GM12878 (cell line): Measurements from ENCODE around the gene FAM120A. TPM values are rescaled to one million over a fixed set of nuclear protein-coding genes. Genes with fewer than 3 reads are reported as not detected.

ENCODE experiments used
- ATAC-seq: fragments of 200-7000 bp; cut with Tn5 transposase; 3 replicates; pipeline ENCODE4 v1.9.1; 2020; ENCODE audit warnings: mild to moderate bottlenecking, moderate library complexity
- BruUV-seq: library from RNA; stranded (reverse); fragments of 400-500 nt; replicated peaks from 2 replicates; lab custom pipeline; 2021; lab: Mats Ljungman, UMichigan
- CTCF ChIA-PET: fragments of 300-600 bp; sonication (Branson Sonifier 250); formaldehyde crosslinking; extraction: SDS; loops from one replicate; lab custom pipeline; 2021; ENCODE audit warnings: inconsistent platforms; lab: Yijun Ruan, JAX
- POLR2A ChIA-PET: fragments of 350-600 bp; formaldehyde crosslinking; extraction: SDS; loops from one replicate; lab custom pipeline; 2021; ENCODE audit warnings: inconsistent platforms; lab: Charles Lee
- RAD21 ChIA-PET: fragments of 300-600 bp; sonication (Branson Sonifier 250); formaldehyde crosslinking; loops from one replicate; lab custom pipeline; 2023; ENCODE audit warnings: antibody characterized with exemption; ENCODE audit not compliant: unreplicated experiment; lab: Charles Lee
- SMC1A ChIA-PET: fragments of 300-600 bp; sonication (Branson Sonifier 250); formaldehyde crosslinking; loops from one replicate; lab custom pipeline; 2023; ENCODE audit not compliant: unreplicated experiment, uncharacterized antibody; lab: Charles Lee
- DNase-seq: peaks from one replicate; pipeline ENCODE4 v3.0.0-alpha.2; 2011; ENCODE audit warnings: low read depth, low spot score
- FAIRE-seq: peaks from 3 replicates; lab custom pipeline; 2011; peaks lifted over from hg19 to GRCh38; lab: Jason Lieb, UNC
- H2AFZ ChIP-seq: 2 replicates; pipeline ENCODE4 v1.6.0; 2011; ENCODE audit warnings: low read depth, low read length, control low read depth; ENCODE audit not compliant: control insufficient read depth
- H3K27ac ChIP-seq: 2 replicates; pipeline ENCODE4 v1.5.1; 2011; ENCODE audit warnings: control low read depth; ENCODE audit not compliant: control insufficient read depth, insufficient read depth
- H3K27me3 ChIP-seq, 2 experiments: replicated peaks in 1 of 2; 2 replicates each; pipeline versions ENCODE4 v1.6.0 to v1.6.1; 2011; ENCODE audit warnings: low read length in 1 of 2; ENCODE audit not compliant: control insufficient read depth in 2 of 2, insufficient read depth in 2 of 2
- H3K36me3 ChIP-seq, 2 experiments: 2 replicates each; pipeline ENCODE4 v1.5.1; 2011; ENCODE audit warnings: low read length in 1 of 2; ENCODE audit not compliant: control insufficient read depth in 2 of 2, insufficient read depth in 2 of 2
- H3K4me1 ChIP-seq: 2 replicates; pipeline ENCODE4 v1.6.1; 2011; ENCODE audit warnings: mild to moderate bottlenecking, low read length, moderate library complexity, mixed read lengths; ENCODE audit not compliant: control insufficient read depth, insufficient read depth
- H3K4me2 ChIP-seq: 2 replicates; pipeline ENCODE4 v1.6.0; 2011; ENCODE audit warnings: control low read depth; ENCODE audit not compliant: control insufficient read depth, insufficient read depth
- H3K4me3 ChIP-seq: fragments of 200-600 bp; sonication (generic); 2 replicates; pipeline ENCODE4 v1.5.1; 2016
- H3K79me2 ChIP-seq: 2 replicates; pipeline ENCODE4 v1.6.0; 2011; ENCODE audit warnings: low read length; ENCODE audit not compliant: control insufficient read depth, insufficient read depth
- H3K9ac ChIP-seq: 2 replicates; pipeline ENCODE4 v1.8.0; 2011; ENCODE audit warnings: low read length, control low read depth, mixed read lengths; ENCODE audit not compliant: control insufficient read depth, insufficient read depth
- H3K9me3 ChIP-seq: replicated peaks from 3 replicates; pipeline ENCODE4 v1.5.1; 2011; ENCODE audit warnings: mild to moderate bottlenecking, low read length; ENCODE audit not compliant: control insufficient read depth, insufficient read depth
- H4K20me1 ChIP-seq: 2 replicates; pipeline ENCODE4 v1.6.0; 2011; ENCODE audit not compliant: control insufficient read depth, insufficient read depth
- EGR1 ChIP-seq, 2 experiments: IDR thresholded peaks; 1 replicate in 1 of 2; 2 replicates in 1 of 2; pipeline ENCODE4 v1.6.1; 2011 to 2012; ENCODE audit warnings: low read depth in 2 of 2, low read length in 2 of 2, borderline replicate concordance in 1 of 2, mild to moderate bottlenecking in 1 of 2, moderate library complexity in 1 of 2
- GABPA ChIP-seq: IDR thresholded peaks from 2 replicates; pipeline ENCODE4 v1.6.1; 2014; ENCODE audit warnings: antibody characterized with exemption, low read depth, mild to moderate bottlenecking, inconsistent platforms
- KAT2A ChIP-seq: conservative IDR thresholded peaks from 2 replicates; pipeline ENCODE4 v1.6.1; 2011; ENCODE audit warnings: low read depth, low read length; ENCODE audit not compliant: control insufficient read depth
- NFYA ChIP-seq: IDR thresholded peaks from 2 replicates; pipeline ENCODE4 v1.6.1; 2011; ENCODE audit warnings: low read depth, mild to moderate bottlenecking, low read length, improper control_type of control experiment, borderline replicate concordance
- NR2C2 ChIP-seq: IDR thresholded peaks from 2 replicates; pipeline ENCODE4 v1.6.1; 2011; ENCODE audit warnings: borderline replicate concordance, low read depth; ENCODE audit not compliant: control insufficient read depth, insufficient read length
- NRF1 ChIP-seq: conservative IDR thresholded peaks from 2 replicates; pipeline ENCODE4 v1.6.1; 2011; ENCODE audit warnings: mild to moderate bottlenecking, low read depth, low read length, improper control_type of control experiment
- ZNF384 ChIP-seq: IDR thresholded peaks from 2 replicates; pipeline ENCODE4 v1.6.1; 2012; ENCODE audit warnings: low read depth, mild to moderate bottlenecking, low read length, improper control_type of control experiment, borderline replicate concordance
- ZZZ3 ChIP-seq: IDR thresholded peaks from 2 replicates; pipeline ENCODE4 v1.6.1; 2011; ENCODE audit warnings: low read depth; ENCODE audit not compliant: control insufficient read depth, insufficient read length
- WGBS: methylation state at CpG from one replicate; pipeline ENCODE4 v1.1.6; 2016; ENCODE audit warnings: low lambda C conversion rate; ENCODE audit not compliant: insufficient replicate concordance, insufficient coverage; ENCODE audit errors: missing lambda C conversion rate; 5-methylcytosine and 5-hydroxymethylcytosine counted together
- in situ Hi-C: fragments of 300-500 bp; cut with MboI; formaldehyde crosslinking; loops from 9 replicates; pipeline ENCODE4 v1.14.3; 2018; ENCODE audit warnings: mixed read lengths
- intact Hi-C: fragments of 100-400 bp; cut with micrococcal nuclease; formaldehyde crosslinking; loops from one replicate; pipeline ENCODE4 v1.14.2; 2022; ENCODE audit not compliant: unreplicated experiment
- polyA plus RNA-seq, 11 experiments: library from polyadenylated mRNA; depleted of rRNA in 4 of 11; unstranded in 6 of 11; stranded (reverse) in 5 of 11; fragments of >200 nt; fragmentation: Nextera tagmentation in 4 of 11; fragmentation: Illumina TruSeq in 1 of 11; extraction: Ambion mirVana in 4 of 11; extraction: Trizol in 1 of 11; gene quantifications; 1 replicate in 1 of 11; 2 replicates in 10 of 11; pipeline versions ENCODE4 v1.2.1 to v1.2.3, GENCODE V29; 2011 to 2016; ENCODE audit warnings: inconsistent platforms in 2 of 11, missing spikeins in 2 of 11, low read depth in 1 of 11
- total RNA-seq, 4 experiments: library from RNA; depleted of rRNA in 3 of 4; stranded (reverse); fragments of >200 nt in 3 of 4; fragmentation: Illumina TruSeq in 1 of 4; extraction: Trizol in 1 of 4; gene quantifications; 2 replicates each; pipeline versions ENCODE4 v1.2.1 to v1.2.3, GENCODE V29; 2013 to 2021
- TF ChIP-seq, protein P1 (sequence below): fragments of 450-650 bp; IDR thresholded peaks from 2 replicates; pipeline ENCODE4 v1.6.1; 2016; ENCODE audit warnings: mild to moderate bottlenecking
- TF ChIP-seq, protein P2 (sequence below): fragments of 450-650 bp; IDR thresholded peaks from 2 replicates; pipeline ENCODE4 v1.6.1; 2014; ENCODE audit warnings: mild to moderate bottlenecking
- TF ChIP-seq, protein P3 (sequence below): fragments of 450-650 bp; IDR thresholded peaks from 2 replicates; pipeline ENCODE4 v1.6.1; 2017; ENCODE audit warnings: borderline replicate concordance

The FAM120A gene
- total and polyA plus RNA-seq, 10 of the 15 experiments (the other 5 are each of a cell fraction or from before 2014, with no cell fraction given): 13.1 to 89.6 (median 52.5) TPM

DNA sequence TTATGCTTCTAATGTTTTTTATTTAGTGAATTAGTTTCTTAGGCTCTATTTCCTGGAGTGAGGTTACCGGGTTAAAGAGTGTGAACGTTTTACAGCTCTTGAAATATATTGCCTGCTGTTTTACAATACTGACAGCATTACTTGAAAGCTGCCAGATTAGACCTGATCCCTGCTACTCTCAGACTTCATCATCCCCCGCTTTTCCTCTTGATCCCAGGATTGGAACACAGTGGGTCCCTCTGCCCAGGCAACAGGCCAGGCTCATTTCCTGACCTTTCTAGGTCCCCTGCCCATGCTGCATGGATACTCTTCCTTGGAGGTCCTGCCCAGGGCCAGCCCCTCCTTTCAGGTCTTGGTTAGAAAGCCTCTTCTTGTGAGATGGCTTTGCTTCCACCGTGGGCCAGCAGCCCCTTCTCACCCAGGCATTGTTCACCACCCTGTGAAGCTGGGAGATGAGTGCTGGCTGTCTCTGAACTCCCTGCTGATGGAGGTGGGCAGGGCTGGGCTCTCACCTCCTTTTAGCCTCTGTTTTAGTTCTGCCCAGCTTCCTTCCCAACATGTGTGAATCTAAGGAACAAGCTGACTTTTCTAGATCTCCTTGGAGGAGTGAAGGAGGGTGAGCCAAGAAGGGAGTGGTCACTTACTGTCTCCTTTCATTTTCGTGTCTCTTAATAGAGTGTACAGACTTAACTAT is 17.4 kb downstream of the FAM120A start (continued):
- TF ChIP-seq, protein P1, sequence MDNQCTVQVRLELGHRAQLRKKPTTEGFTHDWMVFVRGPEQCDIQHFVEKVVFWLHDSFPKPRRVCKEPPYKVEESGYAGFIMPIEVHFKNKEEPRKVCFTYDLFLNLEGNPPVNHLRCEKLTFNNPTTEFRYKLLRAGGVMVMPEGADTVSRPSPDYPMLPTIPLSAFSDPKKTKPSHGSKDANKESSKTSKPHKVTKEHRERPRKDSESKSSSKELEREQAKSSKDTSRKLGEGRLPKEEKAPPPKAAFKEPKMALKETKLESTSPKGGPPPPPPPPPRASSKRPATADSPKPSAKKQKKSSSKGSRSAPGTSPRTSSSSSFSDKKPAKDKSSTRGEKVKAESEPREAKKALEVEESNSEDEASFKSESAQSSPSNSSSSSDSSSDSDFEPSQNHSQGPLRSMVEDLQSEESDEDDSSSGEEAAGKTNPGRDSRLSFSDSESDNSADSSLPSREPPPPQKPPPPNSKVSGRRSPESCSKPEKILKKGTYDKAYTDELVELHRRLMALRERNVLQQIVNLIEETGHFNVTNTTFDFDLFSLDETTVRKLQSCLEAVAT: no peak
- TF ChIP-seq, protein P2, sequence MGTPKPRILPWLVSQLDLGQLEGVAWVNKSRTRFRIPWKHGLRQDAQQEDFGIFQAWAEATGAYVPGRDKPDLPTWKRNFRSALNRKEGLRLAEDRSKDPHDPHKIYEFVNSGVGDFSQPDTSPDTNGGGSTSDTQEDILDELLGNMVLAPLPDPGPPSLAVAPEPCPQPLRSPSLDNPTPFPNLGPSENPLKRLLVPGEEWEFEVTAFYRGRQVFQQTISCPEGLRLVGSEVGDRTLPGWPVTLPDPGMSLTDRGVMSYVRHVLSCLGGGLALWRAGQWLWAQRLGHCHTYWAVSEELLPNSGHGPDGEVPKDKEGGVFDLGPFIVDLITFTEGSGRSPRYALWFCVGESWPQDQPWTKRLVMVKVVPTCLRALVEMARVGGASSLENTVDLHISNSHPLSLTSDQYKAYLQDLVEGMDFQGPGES: no peak
- TF ChIP-seq NFYA (no peak), NRF1 (no peak), GABPA (no peak), ZZZ3 (no peak)

DNA sequence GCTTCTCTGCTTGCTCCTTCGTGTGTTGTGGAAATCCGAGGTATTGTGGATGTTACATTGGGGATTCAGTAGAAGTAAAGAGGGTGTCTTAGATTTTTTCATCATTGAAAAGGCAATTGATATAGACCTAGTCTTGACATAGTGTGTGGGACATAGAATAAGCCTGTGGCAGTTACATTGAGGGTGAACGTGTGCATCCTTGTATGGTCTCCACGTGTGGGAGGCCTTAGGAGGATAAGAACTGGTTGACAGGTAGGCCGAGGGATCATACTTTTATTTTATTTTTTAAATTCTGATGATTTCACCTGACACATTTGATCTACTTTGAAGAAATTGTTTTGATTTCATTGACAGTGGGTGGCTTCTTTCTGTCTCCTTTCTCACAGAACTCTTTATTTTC is 18.9 kb downstream of the FAM120A start:
- RAD21 ChIA-PET: interaction anchor here (0.7 to 1.3 kb wide), 2 partner anchors 17 kb away, joined by 3 to 4 read pairs; partner anchors contain the start of gene FAM120AOS
- Histone ChIP-seq H3K27ac (no peak overlapping the region), H3K4me3 (no peak overlapping the region)
- FAIRE-seq (no peak), ATAC-seq (no peak)
- intact Hi-C loops: no loop called here
- TF ChIP-seq NR2C2 (no peak), EGR1 (IDR thresholded peaks at IDR 0.05; ENCODE audit: borderline replicate concordance in 1 of 2, low read depth in 2 of 2, low read length in 2 of 2) (no peak), ZNF384 (no peak), KAT2A (no peak)
- TF ChIP-seq, protein P3, sequence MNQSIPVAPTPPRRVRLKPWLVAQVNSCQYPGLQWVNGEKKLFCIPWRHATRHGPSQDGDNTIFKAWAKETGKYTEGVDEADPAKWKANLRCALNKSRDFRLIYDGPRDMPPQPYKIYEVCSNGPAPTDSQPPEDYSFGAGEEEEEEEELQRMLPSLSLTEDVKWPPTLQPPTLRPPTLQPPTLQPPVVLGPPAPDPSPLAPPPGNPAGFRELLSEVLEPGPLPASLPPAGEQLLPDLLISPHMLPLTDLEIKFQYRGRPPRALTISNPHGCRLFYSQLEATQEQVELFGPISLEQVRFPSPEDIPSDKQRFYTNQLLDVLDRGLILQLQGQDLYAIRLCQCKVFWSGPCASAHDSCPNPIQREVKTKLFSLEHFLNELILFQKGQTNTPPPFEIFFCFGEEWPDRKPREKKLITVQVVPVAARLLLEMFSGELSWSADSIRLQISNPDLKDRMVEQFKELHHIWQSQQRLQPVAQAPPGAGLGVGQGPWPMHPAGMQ: no peak
- TF ChIP-seq, all 136 proteins: peak for 0
- Histone ChIP-seq H4K20me1 (no peaks in the 10 kb centered on the region), H3K36me3 (peaks cover 3 to 10% of the 10 kb centered on the region in 2 experiments; a peak in 2 of 4 replicates), H2AFZ (no peak overlapping the region), H3K9ac (no peak overlapping the region), H3K9me3 (no peaks in the 10 kb centered on the region), H3K79me2 (peaks cover 68% of the 10 kb centered on the region), H3K27me3 (no peaks in the 10 kb centered on the region), H3K4me1 (peaks cover 20% of the 10 kb centered on the region), H3K4me2 (no peak overlapping the region)
- CTCF ChIA-PET: interaction anchor here (0.6 kb wide), 1 partner anchor 247 kb away, joined by 3 read pairs; no protein-coding TSS in a partner anchor
- WGBS: 85% methylated on average over 5 of the region's 5 CpGs
- no peak for DNase-seq
- BruUV-seq: no TSS peak
- SMC1A ChIA-PET: interaction anchor here (0.9 to 1.4 kb wide), 2 partner anchors 16 to 19 kb away, joined by 3 to 6 read pairs; no protein-coding TSS in a partner anchor
- in situ Hi-C loops: no loop called here
- POLR2A ChIA-PET: interaction anchor here (1.2 kb wide), 1 partner anchor 17 kb away, joined by 3 read pairs; the partner anchor contains the start of gene FAM120AOS
